ENCODE data around the gene SQSTM1.

SQSTM1 gene

DNA sequence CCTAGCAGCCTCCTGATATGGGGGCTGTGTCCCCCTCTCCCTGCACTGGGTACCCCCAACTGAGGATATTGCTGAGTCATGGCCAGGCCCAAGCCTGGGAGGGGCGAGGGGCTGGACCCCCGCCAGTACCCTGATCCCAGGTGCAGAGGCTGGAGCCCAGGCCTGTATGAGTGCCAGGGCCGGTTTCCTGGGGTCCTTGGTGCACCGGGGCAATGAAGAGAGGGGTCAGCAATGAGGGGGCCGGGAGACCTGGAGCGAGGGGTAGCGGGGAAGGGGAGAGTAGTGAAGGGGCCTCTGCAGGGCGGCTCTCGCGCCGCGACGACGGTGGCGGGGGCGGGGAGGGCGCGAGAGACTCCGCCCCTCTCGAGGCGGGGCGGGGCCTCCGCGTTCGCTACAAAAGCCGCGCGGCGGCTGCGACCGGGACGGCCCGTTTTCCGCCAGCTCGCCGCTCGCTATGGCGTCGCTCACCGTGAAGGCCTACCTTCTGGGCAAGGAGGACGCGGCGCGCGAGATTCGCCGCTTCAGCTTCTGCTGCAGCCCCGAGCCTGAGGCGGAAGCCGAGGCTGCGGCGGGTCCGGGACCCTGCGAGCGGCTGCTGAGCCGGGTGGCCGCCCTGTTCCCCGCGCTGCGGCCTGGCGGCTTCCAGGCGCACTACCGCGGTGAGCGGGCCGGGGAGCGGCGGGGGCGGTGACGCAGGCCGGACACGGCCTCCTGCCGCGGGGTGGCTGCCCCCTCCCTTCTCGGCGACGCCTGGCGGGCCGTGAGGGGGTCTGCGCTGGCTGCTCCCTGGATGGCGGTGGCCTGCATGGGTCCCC is at the start of gene SQSTM1:
Gene SQSTM1, plus strand, starts transcription at position 423 of the 815 bp plus-strand sequence. Its CDS starts 32 bp downstream, at position 455.
- Histone ChIP-seq H3K27ac (peak within 1 kb of the TSS; percentile 100), H3K4me3 (peak within 1 kb of the TSS; percentile 96)
- TF ChIP-seq, protein P1, sequence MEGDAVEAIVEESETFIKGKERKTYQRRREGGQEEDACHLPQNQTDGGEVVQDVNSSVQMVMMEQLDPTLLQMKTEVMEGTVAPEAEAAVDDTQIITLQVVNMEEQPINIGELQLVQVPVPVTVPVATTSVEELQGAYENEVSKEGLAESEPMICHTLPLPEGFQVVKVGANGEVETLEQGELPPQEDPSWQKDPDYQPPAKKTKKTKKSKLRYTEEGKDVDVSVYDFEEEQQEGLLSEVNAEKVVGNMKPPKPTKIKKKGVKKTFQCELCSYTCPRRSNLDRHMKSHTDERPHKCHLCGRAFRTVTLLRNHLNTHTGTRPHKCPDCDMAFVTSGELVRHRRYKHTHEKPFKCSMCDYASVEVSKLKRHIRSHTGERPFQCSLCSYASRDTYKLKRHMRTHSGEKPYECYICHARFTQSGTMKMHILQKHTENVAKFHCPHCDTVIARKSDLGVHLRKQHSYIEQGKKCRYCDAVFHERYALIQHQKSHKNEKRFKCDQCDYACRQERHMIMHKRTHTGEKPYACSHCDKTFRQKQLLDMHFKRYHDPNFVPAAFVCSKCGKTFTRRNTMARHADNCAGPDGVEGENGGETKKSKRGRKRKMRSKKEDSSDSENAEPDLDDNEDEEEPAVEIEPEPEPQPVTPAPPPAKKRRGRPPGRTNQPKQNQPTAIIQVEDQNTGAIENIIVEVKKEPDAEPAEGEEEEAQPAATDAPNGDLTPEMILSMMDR (IDR thresholded peaks at IDR 0.05) = no peak
- DNase-seq (ENCODE audit: low spot score) = peak; percentile 89

- no peak for DNase-seq (ENCODE audit: low spot score)
- no peak overlapping the region for H3K4me3 ChIP-seq
- TF ChIP-seq, protein P1 (IDR thresholded peaks at IDR 0.05) = no peak
- H3K27ac ChIP-seq = no peak overlapping the region
Observed at GRCh38 chr5:179771311-179771895, 49.3 kb upstream of the SQSTM1 start.

DNA sequence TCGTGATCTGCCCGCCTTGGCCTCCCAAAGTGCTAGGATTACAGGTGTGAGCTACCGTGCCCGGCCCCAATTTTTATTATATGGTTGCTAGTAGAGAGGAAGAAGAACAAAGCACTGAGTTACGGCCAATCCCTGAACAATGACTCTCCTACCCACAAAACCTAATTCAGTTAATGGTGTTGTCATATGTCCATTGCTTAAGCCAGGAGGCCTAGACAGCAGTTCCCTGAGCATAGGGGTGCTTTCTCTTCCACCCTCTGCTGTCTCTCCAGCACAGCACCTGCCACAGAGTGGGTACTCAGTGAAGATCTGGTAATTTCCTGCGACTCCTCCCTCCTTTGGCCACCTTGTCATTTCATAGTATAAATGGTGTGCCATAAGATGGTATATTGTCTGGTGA is 48.4 kb upstream of the SQSTM1 start:
- no peak for DNase-seq (ENCODE audit: low spot score)
- Histone ChIP-seq H3K4me3 (no peak overlapping the region), H3K27ac (no peak overlapping the region)
- TF ChIP-seq, protein P1 (IDR thresholded peaks at IDR 0.05) = no peak

GRCh38 chr5:179773686-179774040 is 47.0 kb upstream of the SQSTM1 start:
- TF ChIP-seq, protein P1 (IDR thresholded peaks at IDR 0.05) = no peak
- Histone ChIP-seq H3K27ac (no peak overlapping the region), H3K4me3 (no peak overlapping the region)
- DNase-seq (ENCODE audit: low spot score) = no peak

- H3K27ac ChIP-seq = no peak overlapping the region
- no peak overlapping the region for H3K4me3 ChIP-seq
- DNase-seq (ENCODE audit: low spot score) = no peak
- TF ChIP-seq, protein P1 (IDR thresholded peaks at IDR 0.05) = no peak
Observed at GRCh38 chr5:179774442-179774841, 46.3 kb upstream of the SQSTM1 start.

GRCh38 chr5:179776411-179776938 is 44.2 kb upstream of the SQSTM1 start:
- TF ChIP-seq, protein P1 (IDR thresholded peaks at IDR 0.05) = no peak
- Histone ChIP-seq H3K27ac (no peak overlapping the region), H3K4me3 (no peak overlapping the region)
- DNase-seq (ENCODE audit: low spot score) = no peak
